Fibroblast of lung (primary cell): ENCODE results near the gene TXNRD2.

Experiments
- CTCF ChIP-seq, 2 donors: IDR thresholded peaks in 1 of 2; conservative IDR thresholded peaks in 1 of 2; 1 replicate in 1 of 2; 2 replicates in 1 of 2; pipeline ENCODE4 v1.5.1; 2011 to 2012; ENCODE audit warnings: low read length in 2 of 2, control low read depth in 1 of 2, inconsistent platforms in 1 of 2, low read depth in 1 of 2, mild to moderate bottlenecking in 1 of 2
- EZH2 ChIP-seq: IDR thresholded peaks from 2 replicates; pipeline ENCODE4 v1.5.1; 2012; ENCODE audit warnings: low read length, control low read depth, mild to moderate bottlenecking; ENCODE audit errors: missing control alignments

GRCh38 chr22:19867617-19868016 lies 74.0 kb downstream of the TXNRD2 start:
- TF ChIP-seq CTCF (conservative IDR thresholded peaks at IDR 0.05 in 1 of 2, IDR thresholded peaks at IDR 0.05 in 1 of 2; ENCODE audit: low read depth in 1 of 2, low read length in 2 of 2) (no peak), EZH2 (no peak)
